Karpas-422 (cell line): Measurements from ENCODE around the gene SPRED1. TPM values are rescaled to one million over a fixed set of nuclear protein-coding genes. Genes with fewer than 3 reads are reported as not detected.
A peak's percentile ranks its signal among the peaks of the same experiment; 100 is the strongest.
"Not testable (repeated sequence)": the region's sequence is repeated elsewhere in the genome, so short reads cannot be mapped to it uniquely, and the experiment has no call there.

ENCODE experiments used
- DNase-seq: peaks from one replicate; pipeline ENCODE4 v3.0.0-alpha.2; 2015
- H2AFZ ChIP-seq: fragments of 200-600 bp; sonication (generic); 2 replicates; pipeline ENCODE4 v1.6.1; 2014; ENCODE audit warnings: antibody characterized with exemption, low read length, mixed read lengths
- H3K27ac ChIP-seq: fragments of 200-600 bp; sonication (generic); 2 replicates; pipeline ENCODE4 v1.5.1; 2014; ENCODE audit warnings: mild to moderate bottlenecking, low read length, moderate library complexity
- H3K27me3 ChIP-seq: fragments of 200-600 bp; sonication (generic); 2 replicates; pipeline ENCODE4 v1.6.1; 2014; ENCODE audit warnings: low read length, mixed read lengths
- H3K36me3 ChIP-seq: fragments of 200-600 bp; sonication (generic); 2 replicates; pipeline ENCODE4 v1.6.1; 2014; ENCODE audit warnings: low read length, mixed read lengths; ENCODE audit not compliant: insufficient read depth
- H3K4me1 ChIP-seq: fragments of 200-600 bp; sonication (generic); 2 replicates; pipeline ENCODE4 v1.6.1; 2014; ENCODE audit warnings: mild to moderate bottlenecking, low read length, mixed read lengths
- H3K4me2 ChIP-seq: fragments of 200-600 bp; sonication (generic); 2 replicates; pipeline ENCODE4 v1.6.1; 2014; ENCODE audit warnings: low read length, low read depth, mild to moderate bottlenecking; ENCODE audit not compliant: poor library complexity, severe bottlenecking
- H3K4me3 ChIP-seq: fragments of 200-600 bp; sonication (generic); 2 replicates; pipeline ENCODE4 v1.5.1; 2014; ENCODE audit warnings: mild to moderate bottlenecking, antibody characterized with exemption, low read length, mixed read lengths
- H3K79me2 ChIP-seq: fragments of 200-600 bp; sonication (generic); 2 replicates; pipeline ENCODE4 v1.6.1; 2014; ENCODE audit warnings: mild to moderate bottlenecking, low read length, mixed read lengths
- H3K9ac ChIP-seq: fragments of 200-600 bp; sonication (generic); 2 replicates; pipeline ENCODE4 v1.6.0; 2014; ENCODE audit warnings: low read length
- H3K9me2 ChIP-seq: fragments of 200-600 bp; sonication (generic), shearing (Covaris generic); replicated peaks from 2 replicates; pipeline ENCODE4 v1.6.0; 2014; ENCODE audit warnings: mild to moderate bottlenecking, low read length, moderate library complexity; ENCODE audit not compliant: insufficient read depth
- H3K9me3 ChIP-seq: fragments of 300-700, 200-600 bp; sonication (generic); 2 replicates; pipeline ENCODE4 v1.6.1; 2014; ENCODE audit warnings: low read length, mixed read lengths
- H4K20me1 ChIP-seq: fragments of 200-600 bp; sonication (generic); 2 replicates; pipeline ENCODE4 v1.6.1; 2014; ENCODE audit warnings: mild to moderate bottlenecking, antibody characterized with exemption, low read length, low read depth; ENCODE audit not compliant: insufficient read depth
- total RNA-seq: library from RNA; depleted of rRNA; stranded (reverse); fragments of >200 nt; shearing (Covaris generic); gene quantifications from 2 replicates; pipeline ENCODE4 v1.2.3, GENCODE V29; 2014; ENCODE audit warnings: low replicate concordance

The SPRED1 gene
- total RNA-seq, 1 experiment from 2014 or later, result 27.7 TPM

DNA sequence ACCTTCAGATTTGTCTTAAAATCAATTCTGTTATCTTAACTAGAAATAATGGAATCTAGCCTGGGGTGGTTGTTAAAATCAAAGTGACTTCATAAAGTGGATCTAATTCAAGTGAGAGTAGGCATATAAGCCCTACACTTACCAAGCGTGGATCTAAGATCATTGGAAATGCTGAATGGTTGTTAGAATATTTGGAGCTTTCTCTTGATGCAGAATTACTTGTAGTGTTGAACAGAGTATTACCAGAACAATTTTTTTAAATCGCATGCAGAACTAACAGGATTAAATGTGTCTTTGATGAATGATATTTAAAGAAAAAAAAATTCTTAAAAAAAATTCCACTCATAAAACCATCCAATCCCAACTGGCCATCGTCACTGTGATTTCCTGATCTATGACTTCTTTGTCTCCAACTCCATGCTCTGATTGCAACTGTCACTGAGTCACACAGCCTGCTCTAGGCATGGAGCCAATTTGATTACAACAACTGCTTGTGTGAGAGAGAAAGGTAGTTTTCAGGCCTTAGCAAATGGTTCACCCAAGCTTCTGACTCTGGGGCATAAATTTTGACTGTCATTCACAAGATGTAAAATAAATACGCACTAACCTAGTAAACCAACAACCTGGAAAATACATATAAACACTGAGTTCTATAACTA lies 25.9 kb upstream of the SPRED1 start:
- H2AFZ ChIP-seq, result no peak overlapping the region

DNA sequence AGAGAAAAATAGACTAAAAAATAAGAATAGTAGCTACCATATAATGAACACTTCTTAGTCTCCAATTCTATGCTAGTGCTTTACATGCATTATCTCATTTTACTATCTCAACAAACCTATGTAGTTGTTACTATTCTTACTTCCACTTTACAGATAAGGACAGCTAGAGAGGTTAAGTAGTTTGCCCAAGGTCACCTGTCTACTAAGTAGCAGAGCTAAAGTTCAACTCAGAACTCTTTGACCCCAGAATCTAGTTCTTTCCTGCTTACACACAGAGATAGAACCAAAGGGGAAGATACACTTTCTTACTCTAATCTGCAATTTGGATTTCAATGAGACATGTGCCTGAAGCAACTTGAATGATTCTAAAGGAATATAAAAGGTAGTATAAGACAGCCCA lies 24.7 kb upstream of the SPRED1 start:
- Histone ChIP-seq H3K9ac (no peak overlapping the region), H4K20me1 (no peaks in the 10 kb centered on the region), H2AFZ (no peak overlapping the region), H3K36me3 (no peaks in the 10 kb centered on the region), H3K4me3 (no peak overlapping the region), H3K27me3 (no peaks in the 10 kb centered on the region), H3K4me2 (no peak overlapping the region), H3K9me3 (no peaks in the 10 kb centered on the region), H3K27ac (no peak overlapping the region), H3K79me2 (no peaks in the 10 kb centered on the region), H3K4me1 (no peaks in the 10 kb centered on the region), H3K9me2 (no peaks in the 10 kb centered on the region)
- DNase-seq, result no peak

More for the DNA sequence above, 25.9 kb upstream of the SPRED1 start:
- no peaks in the 10 kb centered on the region for H4K20me1 ChIP-seq
- H3K9ac ChIP-seq, result no peak overlapping the region
- H3K4me1 ChIP-seq, result no peaks in the 10 kb centered on the region
- no peaks in the 10 kb centered on the region for H3K9me3 ChIP-seq
- no peaks in the 10 kb centered on the region for H3K9me2 ChIP-seq
- H3K27ac ChIP-seq, result no peak overlapping the region
- H3K36me3 ChIP-seq, result no peaks in the 10 kb centered on the region
- no peak overlapping the region for H3K4me2 ChIP-seq
- H3K79me2 ChIP-seq, result no peaks in the 10 kb centered on the region
- H3K27me3 ChIP-seq, result no peaks in the 10 kb centered on the region
- no peak for DNase-seq
- no peak overlapping the region for H3K4me3 ChIP-seq

DNA sequence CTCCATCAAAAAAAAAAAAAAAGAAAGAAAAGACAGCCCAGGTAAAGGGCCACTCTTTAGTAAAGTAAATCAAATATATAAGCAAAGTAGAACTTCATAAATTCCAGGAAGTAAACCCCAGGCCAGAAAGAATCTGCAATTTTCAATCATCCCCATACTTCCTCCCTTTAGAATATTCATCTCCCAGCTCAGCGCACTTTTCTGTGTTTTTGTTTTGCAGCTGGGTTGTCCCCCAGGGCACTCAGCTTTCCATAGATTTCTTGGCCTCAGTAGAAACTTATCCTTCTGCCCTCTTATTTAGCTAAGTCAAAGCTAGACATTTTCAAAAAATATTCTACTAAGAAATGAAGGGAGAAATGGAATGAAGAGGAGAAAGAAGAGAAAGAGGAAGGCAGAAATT lies 24.0 kb upstream of the SPRED1 start:
- Histone ChIP-seq H3K9me2 (no peaks in the 10 kb centered on the region), H2AFZ (no peak overlapping the region), H3K9ac (no peak overlapping the region), H3K9me3 (no peaks in the 10 kb centered on the region), H3K79me2 (no peaks in the 10 kb centered on the region), H3K27ac (no peak overlapping the region), H3K27me3 (no peaks in the 10 kb centered on the region), H3K4me3 (no peak overlapping the region), H3K4me1 (no peaks in the 10 kb centered on the region), H3K36me3 (no peaks in the 10 kb centered on the region), H4K20me1 (no peaks in the 10 kb centered on the region), H3K4me2 (no peak overlapping the region)
- DNase-seq, result no peak

DNA sequence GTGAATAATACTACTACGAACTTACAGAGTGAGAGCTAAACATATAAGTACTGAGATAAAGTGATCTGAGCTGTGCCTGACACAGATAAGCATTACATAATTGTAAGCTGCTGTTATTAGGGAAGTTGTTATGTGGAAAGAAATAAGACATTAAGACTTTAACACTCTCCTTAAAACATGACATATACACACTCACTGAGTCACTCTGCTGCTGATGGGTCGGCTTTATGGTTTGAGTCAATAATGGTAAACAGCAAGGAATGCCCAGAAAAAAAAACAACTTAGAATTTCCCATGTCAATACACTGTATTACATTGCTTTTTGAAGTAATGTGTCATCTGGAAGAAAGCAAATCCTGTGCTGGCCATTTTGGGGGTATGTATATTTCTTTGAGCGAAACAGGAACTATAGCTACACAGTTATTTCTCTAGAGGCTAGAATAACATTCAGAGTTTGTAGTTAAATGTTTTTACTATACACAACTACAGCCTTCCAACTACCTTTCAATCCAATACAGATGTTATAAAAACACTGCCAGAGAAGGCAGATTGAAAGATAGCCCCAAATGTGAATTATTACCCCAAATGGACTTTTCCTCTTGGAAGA lies 22.8 kb upstream of the SPRED1 start:
- H2AFZ ChIP-seq, result no peak overlapping the region
- no peaks in the 10 kb centered on the region for H3K79me2 ChIP-seq
- no peaks in the 10 kb centered on the region for H3K4me1 ChIP-seq
- no peaks in the 10 kb centered on the region for H3K27me3 ChIP-seq
- no peaks in the 10 kb centered on the region for H4K20me1 ChIP-seq
- H3K4me3 ChIP-seq, result no peak overlapping the region
- H3K9ac ChIP-seq, result no peak overlapping the region
- H3K4me2 ChIP-seq, result no peak overlapping the region
- H3K9me3 ChIP-seq, result no peaks in the 10 kb centered on the region
- DNase-seq, result peak; percentile 28
- H3K36me3 ChIP-seq, result no peaks in the 10 kb centered on the region
- no peak overlapping the region for H3K27ac ChIP-seq
- no peaks in the 10 kb centered on the region for H3K9me2 ChIP-seq

DNA sequence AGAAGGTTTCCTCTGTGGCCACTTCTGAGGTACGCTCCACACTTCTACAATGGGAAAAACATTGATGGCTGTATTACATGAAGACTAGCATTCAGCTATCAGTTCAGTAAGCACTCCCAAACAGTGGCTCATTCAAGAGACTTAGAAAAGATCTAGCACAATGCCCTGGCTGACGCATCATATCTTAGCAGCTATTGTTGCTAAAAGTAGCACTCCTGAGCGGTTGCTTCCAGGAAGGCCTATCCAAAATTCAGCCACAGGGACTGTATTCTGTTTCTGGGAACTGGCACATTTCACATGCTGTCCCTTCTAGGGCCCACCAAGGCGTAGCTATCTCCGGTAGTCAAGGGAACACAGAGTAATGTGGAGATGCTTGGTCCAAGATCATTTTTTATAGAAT lies 21.2 kb upstream of the SPRED1 start:
- H3K4me3 ChIP-seq, result no peak overlapping the region
- DNase-seq, result no peak
- no peaks in the 10 kb centered on the region for H4K20me1 ChIP-seq
- H3K9me3 ChIP-seq, result no peaks in the 10 kb centered on the region
- no peak overlapping the region for H3K27ac ChIP-seq
- no peaks in the 10 kb centered on the region for H3K9me2 ChIP-seq
- no peak overlapping the region for H2AFZ ChIP-seq
- no peaks in the 10 kb centered on the region for H3K4me1 ChIP-seq
- H3K36me3 ChIP-seq, result no peaks in the 10 kb centered on the region
- H3K9ac ChIP-seq, result no peak overlapping the region
- no peaks in the 10 kb centered on the region for H3K27me3 ChIP-seq
- H3K79me2 ChIP-seq, result no peaks in the 10 kb centered on the region
- no peak overlapping the region for H3K4me2 ChIP-seq

DNA sequence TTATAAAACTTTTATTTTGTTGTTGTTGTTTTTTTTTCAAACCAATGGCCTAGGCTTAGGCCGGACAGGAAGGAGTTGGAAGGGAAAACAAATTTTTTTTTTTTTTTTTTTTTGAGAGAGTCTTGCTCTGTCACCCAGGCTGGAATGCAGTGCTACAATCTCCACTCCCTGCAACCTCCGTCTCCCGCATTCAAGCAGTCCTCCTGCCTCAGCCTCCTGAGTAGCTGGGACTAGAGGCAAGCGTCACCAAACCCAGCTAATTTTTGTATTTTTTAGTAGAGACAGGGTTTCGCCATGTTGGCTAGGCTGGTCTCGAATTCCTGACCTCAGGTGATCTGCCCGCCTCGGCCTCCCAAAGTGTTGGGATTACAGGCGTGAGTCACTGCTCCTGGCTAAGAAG lies 15.6 kb upstream of the SPRED1 start:
- H3K4me1 ChIP-seq, result peaks cover 14% of the 10 kb centered on the region
- H3K9ac ChIP-seq, H3K4me3 ChIP-seq, H3K79me2 ChIP-seq, H4K20me1 ChIP-seq, H3K9me2 ChIP-seq, DNase-seq, H3K4me2 ChIP-seq, H2AFZ ChIP-seq, H3K9me3 ChIP-seq, H3K36me3 ChIP-seq, H3K27me3 ChIP-seq, H3K27ac ChIP-seq: not testable (repeated sequence)

DNA sequence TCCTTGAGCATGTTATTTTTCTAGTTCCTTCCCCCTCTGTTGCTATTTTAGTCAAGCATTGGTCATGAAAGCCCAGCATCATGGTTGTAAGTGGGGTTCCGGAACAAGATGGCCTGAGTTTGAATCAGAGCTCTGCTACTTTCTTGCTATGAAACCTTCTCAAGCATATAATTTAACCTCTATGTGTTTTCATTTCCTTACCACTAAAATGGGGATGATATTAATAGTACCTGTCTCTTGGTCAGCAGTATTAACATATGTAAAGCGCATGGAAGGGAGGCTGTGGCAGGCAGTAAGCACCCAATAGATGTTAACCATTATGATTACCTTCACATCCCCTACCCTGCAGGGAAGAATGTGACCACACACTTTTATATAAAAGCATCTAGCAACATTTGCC lies 14.3 kb upstream of the SPRED1 start:
- Histone ChIP-seq H3K9ac (no peak overlapping the region), H3K36me3 (no peaks in the 10 kb centered on the region), H2AFZ (no peak overlapping the region), H3K4me1 (peaks cover 22% of the 10 kb centered on the region), H3K27me3 (no peaks in the 10 kb centered on the region), H3K27ac (no peak overlapping the region), H3K9me3 (no peaks in the 10 kb centered on the region), H3K4me3 (no peak overlapping the region), H3K4me2 (no peak overlapping the region), H3K79me2 (no peaks in the 10 kb centered on the region), H3K9me2 (no peaks in the 10 kb centered on the region), H4K20me1 (no peaks in the 10 kb centered on the region)
- DNase-seq, result no peak

DNA sequence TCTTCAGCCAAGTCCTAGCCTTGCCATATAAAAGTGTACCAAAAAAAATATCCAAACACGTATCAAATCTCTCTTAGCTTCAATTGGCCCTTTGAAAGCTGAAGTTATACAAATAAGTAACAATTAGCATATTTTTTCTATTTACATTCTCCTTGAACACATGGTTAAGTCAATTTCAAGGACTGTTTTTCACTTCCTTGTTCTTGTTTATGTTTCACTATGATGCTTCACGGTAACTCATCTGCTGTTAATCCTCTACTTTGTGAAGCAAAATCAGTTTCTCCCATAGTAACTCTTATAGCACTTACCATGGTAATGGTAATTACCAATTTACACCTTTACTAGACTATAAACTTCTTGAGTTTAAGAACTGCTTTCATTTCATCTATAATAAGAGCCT lies 10.6 kb upstream of the SPRED1 start:
- Histone ChIP-seq H3K27me3 (no peaks in the 10 kb centered on the region), H3K27ac (no peak overlapping the region), H2AFZ (peak overlapping the region; percentile 44; the same call in 1 of the 2 replicates), H3K36me3 (no peaks in the 10 kb centered on the region), H3K9ac (no peak overlapping the region), H3K79me2 (no peaks in the 10 kb centered on the region), H3K4me3 (no peak overlapping the region), H4K20me1 (no peaks in the 10 kb centered on the region), H3K9me2 (no peaks in the 10 kb centered on the region), H3K9me3 (no peaks in the 10 kb centered on the region), H3K4me2 (no peak overlapping the region), H3K4me1 (peaks cover 26% of the 10 kb centered on the region)
- DNase-seq, result no peak
